Measurements from ENCODE around the gene ACSM6. TPM values are rescaled to one million over a fixed set of nuclear protein-coding genes. Genes with fewer than 3 reads are reported as not detected.

ACSM6 gene
- total and polyA plus RNA-seq, 2 donors (not counting 3 experiments of a cell fraction or from before 2014, with no cell fraction given): not detected

- Histone ChIP-seq H3K4me1 (ENCODE audit: control insufficient read depth, extremely low read depth, insufficient read depth, low read length) (peaks cover 11% of the 10 kb centered on the region), H3K9me3 (replicated peaks; ENCODE audit: control insufficient read depth, insufficient read depth, low read length) (no peaks in the 10 kb centered on the region), H3K9me1 (replicated peaks; ENCODE audit: control insufficient read depth, extremely low read depth, insufficient read depth, low read length) (no peaks in the 10 kb centered on the region), H4K20me1 (replicated peaks; ENCODE audit: control insufficient read depth, extremely low read depth, insufficient read depth, low read length) (no peaks in the 10 kb centered on the region), H3K36me3 (ENCODE audit: control insufficient read depth in 2 of 2, extremely low read depth in 1 of 2, insufficient read depth in 2 of 2, low read length in 2 of 2) (peaks cover 4 to 17% of the 10 kb centered on the region in 2 experiments), H3K4me3 (replicated peaks in 1 of 3; ENCODE audit: insufficient read depth in 1 of 3, low read depth in 1 of 3, low read length in 3 of 3) (no peak overlapping the region), H3K27ac (ENCODE audit: insufficient read depth, low read depth, low read length) (no peak overlapping the region), H3K79me2 (ENCODE audit: control insufficient read depth, insufficient read depth, low read length) (no peaks in the 10 kb centered on the region), H3K4me2 (ENCODE audit: insufficient read depth, low read length) (no peak overlapping the region), H2AFZ (ENCODE audit: low read depth, low read length) (no peak overlapping the region), H3K9ac (replicated peaks; ENCODE audit: extremely low read depth, insufficient read depth, low read length) (no peak overlapping the region), H3K27me3 (ENCODE audit: control insufficient read depth in 2 of 2, insufficient read depth in 2 of 2, low read length in 2 of 2) (no peaks in the 10 kb centered on the region)
- BruUV-seq (replicated peaks): no TSS peak
- peak; percentile 76 for DNase-seq (ENCODE audit: low read depth, low spot score)
- intact Hi-C loops (cut with micrococcal nuclease) (loop anchor here (1.0 to 10.0 kb wide), 5 partner anchors 44 to 355 kb away; no protein-coding TSS in a partner anchor), dilution Hi-C loops (cut with MboI; ENCODE audit: extremely low pct_ligation_motif_present, low sequenced_read_pairs) (no loop called here)
- CTCF ChIA-PET: interaction anchor here (0.6 to 8.3 kb wide), 32 partner anchors 11 to 355 kb away, joined by 3 to 492 read pairs (median 6); partner anchors contain the start of gene PDLIM1
- POLR2A ChIA-PET: interaction anchor here (1.7 kb wide), 1 partner anchor 117 kb away, joined by 4 read pairs; no protein-coding TSS in a partner anchor
- TF ChIP-seq CTCF (IDR thresholded peaks at IDR 0.05; ENCODE audit: extremely low read depth in 1 of 2, insufficient read depth in 1 of 2, low read depth in 1 of 2, low read length in 2 of 2): peak; percentile 75 to 79
- TF ChIP-seq EZH2 (IDR thresholded peaks at IDR 0.05; ENCODE audit: borderline replicate concordance, low read depth, low read length, severe bottlenecking): no peak
- FAIRE-seq: peak; percentile 90
Measured at GRCh38 chr10:95246582-95247051, 52.6 kb downstream of the ACSM6 start.

DNA sequence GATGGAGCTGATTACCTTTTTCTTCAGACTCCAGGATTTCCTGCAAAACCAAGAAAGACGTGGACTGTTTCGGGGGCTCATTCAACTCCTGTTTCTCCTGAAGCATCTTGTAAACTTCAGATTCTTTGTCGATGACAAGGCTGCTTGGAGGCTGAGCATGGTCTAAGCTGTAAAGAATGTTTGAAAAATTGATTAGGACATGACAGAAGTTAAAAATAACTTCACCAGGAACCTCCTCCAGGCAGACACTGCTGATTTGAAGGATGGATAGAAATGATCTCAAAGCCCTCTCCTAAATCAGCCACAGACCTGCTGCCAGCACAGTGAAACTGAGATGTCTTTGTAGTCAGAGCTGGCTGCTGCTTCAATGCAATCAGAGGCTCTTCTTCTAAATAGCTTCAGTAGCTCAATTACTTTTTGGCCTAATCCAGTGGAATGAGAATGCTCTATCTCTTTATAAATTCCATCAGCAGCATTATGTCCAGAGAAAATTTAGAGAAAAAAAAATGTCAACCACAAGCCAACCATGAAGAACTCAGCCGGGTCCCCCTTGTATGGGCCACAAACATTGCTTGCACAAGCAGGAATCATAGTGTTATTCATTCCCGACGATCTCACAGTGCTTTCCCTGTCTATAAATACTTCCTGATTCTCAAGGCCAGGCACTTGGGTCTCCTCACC lies 53.3 kb downstream of the ACSM6 start:
- H4K20me1 ChIP-seq (replicated peaks; ENCODE audit: control insufficient read depth, extremely low read depth, insufficient read depth, low read length): no peaks in the 10 kb centered on the region
- H3K9me3 ChIP-seq (replicated peaks; ENCODE audit: control insufficient read depth, insufficient read depth, low read length): no peaks in the 10 kb centered on the region
- no peak overlapping the region for H3K4me2 ChIP-seq (ENCODE audit: insufficient read depth, low read length)
- H3K36me3 ChIP-seq (ENCODE audit: control insufficient read depth in 2 of 2, extremely low read depth in 1 of 2, insufficient read depth in 2 of 2, low read length in 2 of 2): peaks cover 2 to 14% of the 10 kb centered on the region in 2 experiments
- DNase-seq (ENCODE audit: low read depth, low spot score) (no peak), FAIRE-seq (no peak)
- H3K79me2 ChIP-seq (ENCODE audit: control insufficient read depth, insufficient read depth, low read length): no peaks in the 10 kb centered on the region
- ChIA-PET CTCF (interaction anchor here (0.8 to 8.3 kb wide), 32 partner anchors 10 to 354 kb away, joined by 3 to 492 read pairs (median 6); no protein-coding TSS in a partner anchor), POLR2A (interaction anchor here (1.7 kb wide), 1 partner anchor 116 kb away, joined by 4 read pairs; no protein-coding TSS in a partner anchor)
- no peaks in the 10 kb centered on the region for H3K9me1 ChIP-seq (replicated peaks; ENCODE audit: control insufficient read depth, extremely low read depth, insufficient read depth, low read length)
- H3K9ac ChIP-seq (replicated peaks; ENCODE audit: extremely low read depth, insufficient read depth, low read length): no peak overlapping the region
- dilution Hi-C loops (cut with MboI; ENCODE audit: extremely low pct_ligation_motif_present, low sequenced_read_pairs) (no loop called here), intact Hi-C loops (cut with micrococcal nuclease) (loop anchor here (10.0 kb wide), 1 partner anchor 283 kb away; no protein-coding TSS in a partner anchor)
- no peaks in the 10 kb centered on the region for H3K27me3 ChIP-seq (ENCODE audit: control insufficient read depth in 2 of 2, insufficient read depth in 2 of 2, low read length in 2 of 2)
- no peak overlapping the region for H3K4me3 ChIP-seq (replicated peaks in 1 of 3; ENCODE audit: insufficient read depth in 1 of 3, low read depth in 1 of 3, low read length in 3 of 3)
- BruUV-seq (replicated peaks): no TSS peak
- H2AFZ ChIP-seq (ENCODE audit: low read depth, low read length): no peak overlapping the region
- TF ChIP-seq CTCF (IDR thresholded peaks at IDR 0.05; ENCODE audit: extremely low read depth in 1 of 2, insufficient read depth in 1 of 2, low read depth in 1 of 2, low read length in 2 of 2) (no peak), FOS (IDR thresholded peaks at IDR 0.05; ENCODE audit: borderline replicate concordance, insufficient read depth, low read length) (no peak), MYC (IDR thresholded peaks at IDR 0.05; ENCODE audit: low read depth, low read length) (no peak), MAX (IDR thresholded peaks at IDR 0.05; ENCODE audit: insufficient read depth, insufficient read length) (no peak), POLR2AphosphoS5 (IDR thresholded peaks at IDR 0.05; ENCODE audit: insufficient read depth, low read depth, low read length) (no peak), JUN (IDR thresholded peaks at IDR 0.05; ENCODE audit: borderline replicate concordance, insufficient read depth, insufficient read length, low read depth) (no peak), GATA2 (IDR thresholded peaks at IDR 0.05; ENCODE audit: insufficient read depth, insufficient read length, low read depth, low read length) (no peak), POLR2A (IDR thresholded peaks at IDR 0.05; ENCODE audit: low read depth, low read length) (no peak)
- no peak overlapping the region for H3K27ac ChIP-seq (ENCODE audit: insufficient read depth, low read depth, low read length)
- peaks cover 12% of the 10 kb centered on the region for H3K4me1 ChIP-seq (ENCODE audit: control insufficient read depth, extremely low read depth, insufficient read depth, low read length)

Data from endothelial cell of umbilical vein (primary cell).